ENCODE results near the gene PIERCE2. TPM values are rescaled to one million over a fixed set of nuclear protein-coding genes. Genes with fewer than 3 reads are reported as not detected.

The PIERCE2 gene
- total RNA-seq, 1 experiment from 2014 or later = 2.9 TPM

- CTCF ChIA-PET = no interaction called here
- BruUV-seq (replicated peaks) = no TSS peak
Measured at GRCh38 chr15:55457401-55458022, 49.2 kb downstream of the PIERCE2 start.

GRCh38 chr15:55461447-55461846 lies 53.2 kb downstream of the PIERCE2 start:
- H3K4me3 Mint-ChIP-seq (ENCODE audit: low read depth, unreplicated experiment) = no peak overlapping the region
- CTCF ChIA-PET = no interaction called here
- TF ChIP-seq CTCF (IDR thresholded peaks at IDR 0.05; ENCODE audit: unreplicated experiment) = no peak
- H3K9me3 Mint-ChIP-seq (ENCODE audit: low read depth, unreplicated experiment) = peaks cover 5% of the 10 kb centered on the region
- no peak for DNase-seq
- BruUV-seq (replicated peaks) = no TSS peak
- peaks cover 14% of the 10 kb centered on the region for H3K4me1 Mint-ChIP-seq (ENCODE audit: low read depth, unreplicated experiment)
- H3K27me3 Mint-ChIP-seq (ENCODE audit: unreplicated experiment) = no peaks in the 10 kb centered on the region
- H3K27ac Mint-ChIP-seq (ENCODE audit: unreplicated experiment) = no peak overlapping the region
- intact Hi-C loops (cut with micrococcal nuclease; ENCODE audit: unreplicated experiment) = no loop called here
- no peaks in the 10 kb centered on the region for H3K36me3 Mint-ChIP-seq (ENCODE audit: insufficient read depth, unreplicated experiment)

More at GRCh38 chr15:55457401-55458022, 49.2 kb downstream of the PIERCE2 start:
- Mint-ChIP-seq H3K4me1 (ENCODE audit: low read depth, unreplicated experiment) (peaks cover 14% of the 10 kb centered on the region), H3K9me3 (ENCODE audit: low read depth, unreplicated experiment) (peaks cover 5% of the 10 kb centered on the region), H3K4me3 (ENCODE audit: low read depth, unreplicated experiment) (no peak overlapping the region), H3K27ac (ENCODE audit: unreplicated experiment) (no peak overlapping the region), H3K36me3 (ENCODE audit: insufficient read depth, unreplicated experiment) (no peaks in the 10 kb centered on the region), H3K27me3 (ENCODE audit: unreplicated experiment) (no peaks in the 10 kb centered on the region)
- intact Hi-C loops (cut with micrococcal nuclease; ENCODE audit: unreplicated experiment) = no loop called here
- DNase-seq = no peak
- TF ChIP-seq CTCF (IDR thresholded peaks at IDR 0.05; ENCODE audit: unreplicated experiment) = no peak

GRCh38 chr15:55468321-55468720 lies 60.0 kb downstream of the PIERCE2 start:
- Mint-ChIP-seq H3K27me3 (ENCODE audit: unreplicated experiment) (no peaks in the 10 kb centered on the region), H3K4me1 (ENCODE audit: low read depth, unreplicated experiment) (no peaks in the 10 kb centered on the region), H3K36me3 (ENCODE audit: insufficient read depth, unreplicated experiment) (no peaks in the 10 kb centered on the region), H3K9me3 (ENCODE audit: low read depth, unreplicated experiment) (no peaks in the 10 kb centered on the region), H3K4me3 (ENCODE audit: low read depth, unreplicated experiment) (no peak overlapping the region), H3K27ac (ENCODE audit: unreplicated experiment) (no peak overlapping the region)
- DNase-seq = no peak
- no peak for TF ChIP-seq CTCF (IDR thresholded peaks at IDR 0.05; ENCODE audit: unreplicated experiment)
- BruUV-seq (replicated peaks) = no TSS peak
- intact Hi-C loops (cut with micrococcal nuclease; ENCODE audit: unreplicated experiment) = no loop called here
- CTCF ChIA-PET = no interaction called here

Small RNA genes within 50 kb of the gene (microRNA-seq; reads per million reads assigned to microRNA genes)
- 135 reads per million, percentile 69 among the genes with 10 or more reads in this experiment for gene MIR628

Other genes with a start within 250 kb of the PIERCE2 start
- gene RSL24D1, start 211.6 kb upstream of the PIERCE2 start, total RNA-seq (2022) = 82.1 and 93.3 TPM in 2 replicates
- 25.1 and 28.9 TPM in 2 replicates for gene RAB27A, start 118.7 kb upstream of the PIERCE2 start, total RNA-seq (2022)
- gene PIGBOS1, start 89.4 kb upstream of the PIERCE2 start, total RNA-seq (2022) = 16.6 and 17.1 TPM in 2 replicates
- 17.5 and 23.5 TPM in 2 replicates for gene PIGB, start 89.3 kb upstream of the PIERCE2 start, total RNA-seq (2022)
- gene CCPG1, start 136 bp upstream of the PIERCE2 start, total RNA-seq (2022) = 54.5 and 54.6 TPM in 2 replicates
- gene DNAAF4, start 99.7 kb downstream of the PIERCE2 start, total RNA-seq (2022) = 1.7 and 3.3 TPM in 2 replicates
- gene PYGO1, start 179.8 kb downstream of the PIERCE2 start, total RNA-seq (2022) = 2.5 and 2.8 TPM in 2 replicates